NCI-H128 (cell line): ENCODE measurements around the gene OR6K6.

Experiments used
- DNase-seq: peaks from one replicate; lab custom pipeline; 2025; ENCODE audit not compliant: unreplicated experiment; lab: John Stamatoyannopoulos, UW

OR6K6 gene

GRCh38 chr1:158800526-158800925, 46.0 kb downstream of the OR6K6 start:
- DNase-seq: no peak

GRCh38 chr1:158801396-158801795, 46.9 kb downstream of the OR6K6 start:
- DNase-seq: no peak

DNA sequence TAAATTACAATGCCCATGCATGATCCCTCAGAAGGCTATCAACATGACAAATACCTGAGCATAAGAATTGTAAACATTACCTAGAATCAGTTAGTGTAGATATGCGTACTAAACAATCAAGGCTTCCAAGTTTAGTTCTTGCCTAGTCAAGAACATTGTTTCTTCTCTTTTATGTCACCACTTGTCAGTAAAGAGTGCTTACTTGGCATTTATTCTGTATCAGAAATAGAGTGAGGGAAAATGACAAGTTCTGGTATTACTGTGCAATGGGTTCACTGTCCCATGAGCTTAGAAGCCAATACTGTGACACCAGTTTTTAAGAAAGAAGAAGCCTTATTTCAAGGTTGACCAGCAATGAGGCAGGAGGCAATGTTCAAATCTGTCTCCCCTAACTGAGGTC, 49.2 kb downstream of the OR6K6 start:
- no peak for DNase-seq
